Gastrocnemius medialis (tissue), 4 donors: ENCODE measurements around the gene PPP6C.

Experiments used
- CTCF ChIP-seq, 5 experiments: fragments of 450-650 bp in 3 of 5; fragments of 200-600 bp in 2 of 5; sonication (generic) in 2 of 5; IDR thresholded peaks in 4 of 5; conservative IDR thresholded peaks in 1 of 5; 1 replicate in 4 of 5; 2 replicates in 1 of 5; pipeline ENCODE4 v1.5.1; 2016 to 2019; ENCODE audit warnings: antibody characterized with exemption in 5 of 5, mild to moderate bottlenecking in 3 of 5, moderate library complexity in 3 of 5
- POLR2A ChIP-seq, 2 donors: fragments of 450-650 bp; IDR thresholded peaks; one replicate each; pipeline ENCODE4 v1.6.1; 2017; ENCODE audit warnings: antibody characterized with exemption in 2 of 2, mild to moderate bottlenecking in 2 of 2, moderate library complexity in 2 of 2

- TF ChIP-seq CTCF (IDR thresholded peaks at IDR 0.05 in 4 of 5, conservative IDR thresholded peaks at IDR 0.05 in 1 of 5) (no peak), POLR2A (IDR thresholded peaks at IDR 0.05) (no peak)
Observed at GRCh38 chr9:125141251-125141650, 48.4 kb downstream of the PPP6C start.
